Sigmoid colon (tissue), 7 donors: ENCODE measurements around the gene PLCG1. TPM values are rescaled to one million over a fixed set of nuclear protein-coding genes. Genes with fewer than 3 reads are reported as not detected.

Experiments
- DNase-seq: peaks from one replicate; pipeline ENCODE4 v3.0.0-alpha.2; 2019
- H3K27ac ChIP-seq, 4 donors: fragments of 200-600 bp; sonication (generic); one replicate each; pipeline ENCODE4 v1.5.1; 2016 to 2019; ENCODE audit warnings: mild to moderate bottlenecking in 1 of 4
- H3K27me3 ChIP-seq, 3 donors: fragments of 200-600 bp; sonication (generic); one replicate each; pipeline ENCODE4 v1.5.1; 2019; ENCODE audit warnings: mild to moderate bottlenecking in 1 of 3
- H3K36me3 ChIP-seq, 4 donors: fragments of 200-600 bp; sonication (generic); one replicate each; pipeline ENCODE4 v1.5.1; 2016 to 2019
- H3K4me1 ChIP-seq, 4 donors: fragments of 200-600 bp; sonication (generic); one replicate each; pipeline ENCODE4 v1.5.1; 2017 to 2019
- H3K4me3 ChIP-seq, 4 donors: fragments of 200-600 bp; sonication (generic); one replicate each; pipeline ENCODE4 v1.5.1; 2017 to 2019; ENCODE audit warnings: mild to moderate bottlenecking in 2 of 4, moderate library complexity in 1 of 4
- H3K9me3 ChIP-seq, 4 donors: fragments of 200-600 bp in 3 of 4; sonication (generic) in 3 of 4; one replicate each; pipeline versions ENCODE4 v1.5.1 to v1.6.1; 2013 to 2019
- CTCF ChIP-seq, 4 experiments: fragments of 450-650 bp in 3 of 4; fragments of 200-600 bp in 1 of 4; IDR thresholded peaks; one replicate each; pipeline ENCODE4 v1.5.1; 2016 to 2019; ENCODE audit warnings: antibody characterized with exemption in 4 of 4, mild to moderate bottlenecking in 3 of 4, moderate library complexity in 2 of 4
- EP300 ChIP-seq, 4 donors: sonication (generic); formaldehyde crosslinking; IDR thresholded peaks; one replicate each; pipeline ENCODE4 v1.6.1; 2017; ENCODE audit warnings: antibody characterized with exemption in 4 of 4
- POLR2A ChIP-seq, 2 donors: fragments of 450-650 bp; IDR thresholded peaks; one replicate each; pipeline ENCODE4 v1.6.1; 2016; ENCODE audit warnings: antibody characterized with exemption in 2 of 2, mild to moderate bottlenecking in 2 of 2, moderate library complexity in 2 of 2
- POLR2AphosphoS5 ChIP-seq, 4 donors: sonication (generic); formaldehyde crosslinking; IDR thresholded peaks; one replicate each; pipeline ENCODE4 v1.6.1; 2017; ENCODE audit warnings: antibody characterized with exemption in 4 of 4
- whole genome bisulfite sequencing, 2 donors: extraction: QIAGEN DNeasy Blood & Tissue Kit; methylation state at CpG; one replicate each; pipeline ENCODE4 v1.1.7; 2013; 5-methylcytosine and 5-hydroxymethylcytosine counted together
- intact Hi-C: fragments of 100-400 bp; cut with DNase I; formaldehyde crosslinking; loops from one replicate; pipeline ENCODE4 v1.15.1; 2023
- polyA plus RNA-seq, 3 donors: library from polyadenylated mRNA; stranded (reverse); fragments of 200-250 nt; gene quantifications; one replicate each; pipeline ENCODE4 v1.2.3, GENCODE V29; 2013
- total RNA-seq, 4 donors: library from RNA; depleted of rRNA; stranded (reverse); fragments of >200 nt; gene quantifications; one replicate each; pipeline ENCODE4 v1.1.0, GENCODE V29; 2016
- donor health status: healthy with polysubstance abuse.
- donor health status: Bipolar disorder and iron deficiency.
- donor health status: healthy.

PLCG1 gene
- total and polyA plus RNA-seq, 7 donors = 9.9 to 152 (median 55.1) TPM

- DNase-seq = no peak
- Histone ChIP-seq H3K4me3 (no peak overlapping the region), H3K27me3 (no peaks in the 10 kb centered on the region), H3K27ac (peak overlapping the region; percentile 63 to 83 (median 80)), H3K36me3 (peaks cover 19 to 76% (median 36%) of the 10 kb centered on the region in 4 donors), H3K4me1 (peaks cover 0 to 54% (median 50%) of the 10 kb centered on the region in 4 donors), H3K9me3 (no peaks in the 10 kb centered on the region)
- TF ChIP-seq POLR2A (IDR thresholded peaks at IDR 0.05) = no peak
- TF ChIP-seq EP300 (IDR thresholded peaks at IDR 0.05) = no peak
- no peak for TF ChIP-seq POLR2AphosphoS5 (IDR thresholded peaks at IDR 0.05)
- TF ChIP-seq CTCF (IDR thresholded peaks at IDR 0.05) = no peak
- intact Hi-C loops = loop anchor here (2.0 to 10.0 kb wide), 3 partner anchors 35 to 243 kb away; partner anchors contain the start of gene PLCG1
- WGBS, 2 donors = 83 to 87% methylated on average over 3 of the region's 3 CpGs
These were observed 34.5 kb downstream of the PLCG1 start for GRCh38 chr20:41171736-41172295.

DNA sequence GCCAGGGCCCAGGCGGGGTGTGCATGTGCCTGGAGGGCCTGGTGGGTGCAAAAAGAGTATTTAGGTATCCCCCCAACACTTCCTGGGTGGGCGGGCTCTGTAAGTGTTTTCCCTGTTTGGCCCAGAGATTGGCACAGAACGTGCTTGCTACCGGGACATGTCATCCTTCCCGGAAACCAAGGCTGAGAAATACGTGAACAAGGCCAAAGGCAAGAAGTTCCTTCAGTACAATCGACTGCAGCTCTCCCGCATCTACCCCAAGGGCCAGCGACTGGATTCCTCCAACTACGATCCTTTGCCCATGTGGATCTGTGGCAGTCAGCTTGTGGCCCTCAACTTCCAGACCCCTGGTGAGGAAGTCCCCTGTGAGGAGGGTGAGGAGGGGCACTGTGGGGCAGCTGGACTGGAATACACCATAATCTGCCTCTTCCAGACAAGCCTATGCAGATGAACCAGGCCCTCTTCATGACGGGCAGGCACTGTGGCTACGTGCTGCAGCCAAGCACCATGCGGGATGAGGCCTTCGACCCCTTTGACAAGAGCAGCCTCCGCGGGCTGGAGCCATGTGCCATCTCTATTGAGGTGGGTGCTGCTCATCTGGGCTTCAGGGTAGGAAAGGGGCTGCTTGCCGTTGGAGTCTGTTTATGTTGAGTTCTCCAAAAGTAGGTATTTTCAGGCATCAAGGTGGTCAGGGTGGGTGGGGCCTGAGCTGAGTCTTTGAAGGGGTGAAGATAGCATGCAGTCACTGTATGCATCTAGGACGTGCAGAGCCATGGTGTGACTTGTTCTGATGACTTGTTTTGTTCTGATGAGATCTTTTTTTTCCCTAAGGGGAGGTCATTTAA, 35.2 kb downstream of the PLCG1 start:
- intact Hi-C loops = loop anchor here (1.0 to 10.0 kb wide), 4 partner anchors 35 to 242 kb away; partner anchors contain the start of genes LPIN3 and PLCG1
- TF ChIP-seq POLR2AphosphoS5 (IDR thresholded peaks at IDR 0.05) = peak in 1 of 4 donors; percentile 4
- no peak for TF ChIP-seq EP300 (IDR thresholded peaks at IDR 0.05)
- peak; percentile 75 for DNase-seq
- Histone ChIP-seq H3K4me3 (no peak overlapping the region), H3K27me3 (no peaks in the 10 kb centered on the region), H3K9me3 (no peaks in the 10 kb centered on the region), H3K27ac (peak overlapping the region; percentile 63 to 83 (median 80)), H3K36me3 (peaks cover 15 to 69% (median 32%) of the 10 kb centered on the region in 4 donors), H3K4me1 (peaks cover 0 to 61% (median 57%) of the 10 kb centered on the region in 4 donors)
- 82 to 83% methylated on average over 18 of the region's 18 CpGs for WGBS, 2 donors

- Histone ChIP-seq H3K27ac (peak overlapping the region; percentile 74 to 83 (median 80)), H3K27me3 (no peaks in the 10 kb centered on the region), H3K4me3 (no peak overlapping the region), H3K4me1 (peaks cover 0 to 68% (median 64%) of the 10 kb centered on the region in 4 donors), H3K36me3 (peaks cover 15 to 62% (median 30%) of the 10 kb centered on the region in 4 donors), H3K9me3 (no peaks in the 10 kb centered on the region)
- TF ChIP-seq CTCF (IDR thresholded peaks at IDR 0.05) (peak; percentile 94 to 98 (median 96)), EP300 (IDR thresholded peaks at IDR 0.05) (no peak), POLR2AphosphoS5 (IDR thresholded peaks at IDR 0.05) (peak; percentile 16 to 41 (median 30))
- intact Hi-C loops = loop anchor here (1.0 to 10.0 kb wide), 4 partner anchors 36 to 242 kb away; partner anchors contain the start of genes LPIN3 and PLCG1
- DNase-seq = peak; percentile 95
- WGBS, 2 donors = 11 to 25% methylated on average over 9 of the region's 9 CpGs
These were observed 35.9 kb downstream of the PLCG1 start for GRCh38 chr20:41173161-41173721.

DNA sequence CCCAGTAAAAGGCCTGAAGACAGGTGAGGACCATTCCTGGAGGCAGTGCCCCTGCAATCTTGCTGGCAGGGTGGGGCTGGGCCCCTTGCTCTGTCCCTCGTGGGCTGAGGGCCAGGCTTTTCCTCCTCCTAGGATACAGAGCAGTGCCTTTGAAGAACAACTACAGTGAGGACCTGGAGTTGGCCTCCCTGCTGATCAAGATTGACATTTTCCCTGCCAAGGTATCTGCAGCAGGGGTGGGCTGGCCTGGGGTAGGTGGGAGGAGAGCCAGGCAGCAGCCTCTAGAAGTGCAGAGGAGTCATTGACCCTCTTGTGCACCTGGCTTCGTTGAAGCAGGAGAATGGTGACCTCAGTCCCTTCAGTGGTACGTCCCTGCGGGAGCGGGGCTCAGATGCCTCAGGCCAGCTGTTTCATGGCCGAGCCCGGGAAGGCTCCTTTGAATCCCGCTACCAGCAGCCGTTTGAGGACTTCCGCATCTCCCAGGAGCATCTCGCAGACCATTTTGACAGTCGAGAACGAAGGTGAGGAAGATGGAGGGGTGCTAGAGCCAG, 36.5 kb downstream of the PLCG1 start:
- Histone ChIP-seq H3K36me3 (peaks cover 9 to 56% (median 25%) of the 10 kb centered on the region in 4 donors), H3K27me3 (no peaks in the 10 kb centered on the region), H3K4me1 (peaks cover 0 to 74% (median 69%) of the 10 kb centered on the region in 4 donors), H3K9me3 (no peaks in the 10 kb centered on the region), H3K27ac (peak overlapping the region; percentile 74 to 83 (median 80)), H3K4me3 (no peak overlapping the region)
- TF ChIP-seq POLR2AphosphoS5 (IDR thresholded peaks at IDR 0.05) (no peak), CTCF (IDR thresholded peaks at IDR 0.05) (no peak), POLR2A (IDR thresholded peaks at IDR 0.05) (no peak), EP300 (IDR thresholded peaks at IDR 0.05) (no peak)
- DNase-seq = no peak
- 95 to 96% methylated on average over 13 of the region's 13 CpGs for whole genome bisulfite sequencing, 2 donors
- intact Hi-C loops = loop anchor here (1.0 to 10.0 kb wide), 4 partner anchors 37 to 241 kb away; partner anchors contain the start of genes LPIN3 and PLCG1
